DOHH2 (cell line): ENCODE measurements around the gene DGAT2.

Experiments used
- CTCF ChIP-seq: fragments of 200-600 bp; sonication (generic); IDR thresholded peaks from one replicate; pipeline ENCODE4 v1.5.1; 2014; ENCODE audit warnings: antibody characterized with exemption, mild to moderate bottlenecking, low read depth, low read length; ENCODE audit not compliant: poor library complexity, severe bottlenecking
- EZH2phosphoT487 ChIP-seq: fragments of 200-600 bp; sonication (generic); IDR thresholded peaks from 2 replicates; pipeline ENCODE4 v1.6.1; 2017; ENCODE audit warnings: borderline replicate concordance, mild to moderate bottlenecking, antibody characterized with exemption, low read length, moderate library complexity, mixed read lengths

DNA sequence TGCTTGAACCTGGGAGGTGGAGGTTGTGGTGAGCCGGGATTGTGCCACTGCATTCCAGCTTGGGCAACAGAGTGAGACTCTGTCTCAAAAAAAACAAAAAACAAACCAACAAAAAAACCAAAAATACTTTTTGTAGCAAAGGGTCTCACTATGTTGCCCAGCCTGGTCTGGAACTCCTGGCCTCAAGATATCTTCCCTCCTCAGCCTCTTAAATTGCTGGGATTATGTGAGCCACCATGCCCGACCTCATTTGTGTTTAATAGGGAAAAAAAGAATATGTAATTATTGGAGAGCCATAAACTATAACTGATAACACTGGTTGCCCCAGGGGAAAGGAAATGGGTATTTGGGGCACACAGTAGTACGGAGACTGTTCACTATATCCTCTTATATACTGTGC, 66.2 kb downstream of the DGAT2 start:
- TF ChIP-seq EZH2phosphoT487 (no peak), CTCF (no peak)
